HG03095 (cell line): ENCODE measurements around the gene CD200R1L.

Experiments used
- ATAC-seq: cut with Tn5 transposase; IDR thresholded peaks from one replicate; pipeline ENCODE4 v1.9.1; 2021; ENCODE audit warnings: moderate library complexity; ENCODE audit not compliant: unreplicated experiment

Gene CD200R1L

GRCh38 chr3:112793326-112794081 is 53.2 kb downstream of the CD200R1L start:
- ATAC-seq = no peak

GRCh38 chr3:112791736-112792135 is 54.9 kb downstream of the CD200R1L start:
- ATAC-seq = no peak

- ATAC-seq = no peak
These were observed 56.9 kb downstream of the CD200R1L start for GRCh38 chr3:112789787-112790186.

- no peak for ATAC-seq
These were observed 59.6 kb downstream of the CD200R1L start for GRCh38 chr3:112786881-112787579.

GRCh38 chr3:112786002-112786590 is 60.6 kb downstream of the CD200R1L start:
- ATAC-seq = no peak

GRCh38 chr3:112785321-112786001 is 61.2 kb downstream of the CD200R1L start:
- ATAC-seq = no peak

- ATAC-seq = no peak
These were observed 64.2 kb downstream of the CD200R1L start for GRCh38 chr3:112782491-112782890.

GRCh38 chr3:112781599-112781998 is 65.1 kb downstream of the CD200R1L start:
- no peak for ATAC-seq

GRCh38 chr3:112779558-112780480 is 66.8 kb downstream of the CD200R1L start:
- ATAC-seq = no peak

GRCh38 chr3:112779011-112779410 is 67.7 kb downstream of the CD200R1L start:
- ATAC-seq = no peak

GRCh38 chr3:112778353-112778948 is 68.2 kb downstream of the CD200R1L start:
- no peak for ATAC-seq

- no peak for ATAC-seq
These were observed 68.9 kb downstream of the CD200R1L start for GRCh38 chr3:112777811-112778210.

- no peak for ATAC-seq
These were observed 69.8 kb downstream of the CD200R1L start for GRCh38 chr3:112776836-112777235.

GRCh38 chr3:112776000-112776399 is 70.7 kb downstream of the CD200R1L start:
- ATAC-seq = no peak

- ATAC-seq = no peak
These were observed 71.5 kb downstream of the CD200R1L start for GRCh38 chr3:112775011-112775742.

- no peak for ATAC-seq
These were observed 72.3 kb downstream of the CD200R1L start for GRCh38 chr3:112774293-112774926.

GRCh38 chr3:112773864-112774263 is 72.8 kb downstream of the CD200R1L start:
- no peak for ATAC-seq

- ATAC-seq = no peak
These were observed 75.7 kb downstream of the CD200R1L start for GRCh38 chr3:112770951-112771350.
